Activated CD4-positive, alpha-beta T cell treated with anti-CD3 and anti-CD28 coated beads for 36 hours (primary cell): ENCODE measurements around the gene AMBRA1. TPM values are rescaled to one million over a fixed set of nuclear protein-coding genes. Genes with fewer than 3 reads are reported as not detected.
"Not testable (repeated sequence)": the region's sequence is repeated elsewhere in the genome, so short reads cannot be mapped to it uniquely, and the experiment has no call there.

ENCODE experiments used
- ATAC-seq: fragments of 200-7000 bp; cut with Tn5 transposase; one replicate; pipeline ENCODE4 v1.10.0; 2021; ENCODE audit warnings: mild to moderate bottlenecking, moderate library complexity
- CTCF ChIA-PET: fragments of 350-600 bp; sonication (Branson Sonifier 250); formaldehyde crosslinking; loops from one replicate; lab custom pipeline; 2021; ENCODE audit warnings: antibody characterized with exemption; lab: Charles Lee
- POLR2A ChIA-PET: fragments of 350-600 bp; sonication (Branson Sonifier 250); formaldehyde crosslinking; loops from one replicate; lab custom pipeline; 2021; ENCODE audit warnings: antibody characterized with exemption, inconsistent platforms; lab: Charles Lee
- DNase-seq: peaks from one replicate; pipeline ENCODE4 v3.0.0-alpha.2; 2020
- H3K27ac Mint-ChIP-seq: one replicate; pipeline ENCODE4 v1.8.0; 2021; ENCODE audit warnings: mixed read lengths
- H3K27me3 Mint-ChIP-seq: one replicate; pipeline ENCODE4 v1.8.0; 2021; ENCODE audit warnings: mixed read lengths
- H3K36me3 Mint-ChIP-seq: one replicate; pipeline ENCODE4 v1.8.0; 2021; ENCODE audit warnings: low read depth, mixed read lengths
- H3K4me1 Mint-ChIP-seq: one replicate; pipeline ENCODE4 v1.8.0; 2021; ENCODE audit warnings: mixed read lengths
- H3K4me3 Mint-ChIP-seq: one replicate; pipeline ENCODE4 v1.8.0; 2021; ENCODE audit warnings: mild to moderate bottlenecking, moderate library complexity, mixed read lengths
- H3K9me3 Mint-ChIP-seq: one replicate; pipeline ENCODE4 v1.8.0; 2021; ENCODE audit warnings: low read depth, mixed read lengths
- intact Hi-C, 2 experiments: fragments of 100-400 bp; cut with DNase I in 1 of 2; cut with micrococcal nuclease in 1 of 2; formaldehyde crosslinking; loops; one replicate each; pipeline versions ENCODE4 v1.14.2 to v1.15.1; 2022 to 2024; cut with DNase I, micrococcal nuclease
- total RNA-seq, 2 experiments: library from RNA; stranded (reverse); gene quantifications; one replicate each; pipeline ENCODE4 v1.2.3, GENCODE V29; 2021

AMBRA1 gene
- total RNA-seq, 2 experiments from 2014 or later = 24.8 to 26.4 TPM

- peaks cover 4% of the 10 kb centered on the region for H3K4me1 Mint-ChIP-seq
- POLR2A ChIA-PET = no interaction called here
- H3K4me3 Mint-ChIP-seq = no peak overlapping the region
- H3K36me3 Mint-ChIP-seq = no peaks in the 10 kb centered on the region
- ATAC-seq (no peak), DNase-seq (no peak)
- intact Hi-C loops = no loop called here
- H3K27me3 Mint-ChIP-seq = no peaks in the 10 kb centered on the region
- CTCF ChIA-PET = interaction anchor here (0.6 to 1.2 kb wide), 5 partner anchors 20 to 773 kb away, joined by 3 read pairs; no protein-coding TSS in a partner anchor
- no peak overlapping the region for H3K27ac Mint-ChIP-seq
- H3K9me3 Mint-ChIP-seq = no peaks in the 10 kb centered on the region
These were observed 5.7 kb upstream of the AMBRA1 start for GRCh38 chr11:46599340-46600193.

- ChIA-PET CTCF (no interaction called here), POLR2A (no interaction called here)
- Mint-ChIP-seq H3K27ac (peak overlapping the region; percentile 16), H3K36me3 (no peaks in the 10 kb centered on the region), H3K4me3 (no peak overlapping the region), H3K9me3 (no peaks in the 10 kb centered on the region), H3K27me3 (no peaks in the 10 kb centered on the region), H3K4me1 (peaks cover 11% of the 10 kb centered on the region)
- no peak for ATAC-seq
- DNase-seq = no peak
- intact Hi-C loops = no loop called here
These were observed 3.9 kb upstream of the AMBRA1 start for GRCh38 chr11:46597609-46598219.

GRCh38 chr11:46597155-46597554 lies 3.3 kb upstream of the AMBRA1 start:
- Mint-ChIP-seq H3K27ac (no peak overlapping the region), H3K9me3 (no peaks in the 10 kb centered on the region), H3K27me3 (no peaks in the 10 kb centered on the region), H3K36me3 (no peaks in the 10 kb centered on the region), H3K4me3 (no peak overlapping the region), H3K4me1 (peaks cover 17% of the 10 kb centered on the region)
- CTCF ChIA-PET = no interaction called here
- POLR2A ChIA-PET = no interaction called here
- ATAC-seq (no peak), DNase-seq (no peak)
- intact Hi-C loops = no loop called here

- no peaks in the 10 kb centered on the region for H3K36me3 Mint-ChIP-seq
- CTCF ChIA-PET = interaction anchor here (0.7 to 1.5 kb wide), 3 partner anchors 17 to 1276 kb away, joined by 4 to 7 read pairs (median 7); no protein-coding TSS in a partner anchor
- no peak overlapping the region for H3K4me3 Mint-ChIP-seq
- intact Hi-C loops = loop anchor here (1.0 to 5.0 kb wide), 6 partner anchors 23 to 252 kb away; partner anchors contain the start of genes ATG13 (in 2 of the 2), HARBI1 (in 2 of the 2), ARHGAP1 (in 1 of the 2) and CKAP5 (in 1 of the 2)
- no peaks in the 10 kb centered on the region for H3K27me3 Mint-ChIP-seq
- H3K9me3 Mint-ChIP-seq = no peaks in the 10 kb centered on the region
- DNase-seq = no peak
- POLR2A ChIA-PET = interaction anchor here (1.0 kb wide), 1 partner anchor 17 kb away, joined by 5 read pairs; no protein-coding TSS in a partner anchor
- no peak overlapping the region for H3K27ac Mint-ChIP-seq
- H3K4me1 Mint-ChIP-seq = peaks cover 32% of the 10 kb centered on the region
- ATAC-seq = no peak
These were observed 962 bp upstream of the AMBRA1 start for GRCh38 chr11:46594785-46595184.

GRCh38 chr11:46594374-46594700 lies 514 bp upstream of the AMBRA1 start:
- CTCF ChIA-PET = interaction anchor here (0.7 to 1.5 kb wide), 6 partner anchors 18 to 1276 kb away, joined by 3 to 7 read pairs (median 4); no protein-coding TSS in a partner anchor

GRCh38 chr11:46590740-46591605 lies 2.9 kb downstream of the AMBRA1 start:
- intact Hi-C loops = loop anchor here in 1 of 2 experiments (5.0 kb wide), 1 partner anchor 34 kb away; no protein-coding TSS in a partner anchor
- H3K36me3 Mint-ChIP-seq = peaks cover 7% of the 10 kb centered on the region
- H3K27ac Mint-ChIP-seq = peak overlapping the region; percentile 4
- H3K9me3 Mint-ChIP-seq = no peaks in the 10 kb centered on the region
- H3K4me3 Mint-ChIP-seq = peak overlapping the region; percentile 11
- ChIA-PET CTCF (interaction anchor here (0.6 to 0.9 kb wide), 3 partner anchors 16 to 182 kb away, joined by 3 to 6 read pairs (median 4); no protein-coding TSS in a partner anchor), POLR2A (interaction anchor here (0.7 kb wide), 3 partner anchors 10 to 52 kb away, joined by 3 to 6 read pairs (median 5); no protein-coding TSS in a partner anchor)
- DNase-seq (no peak), ATAC-seq (no peak)
- H3K4me1 Mint-ChIP-seq = peaks cover 46% of the 10 kb centered on the region
- no peaks in the 10 kb centered on the region for H3K27me3 Mint-ChIP-seq

More at GRCh38 chr11:46594374-46594700, 514 bp upstream of the AMBRA1 start:
- Mint-ChIP-seq H3K27me3 (no peaks in the 10 kb centered on the region), H3K4me3 (peak overlapping the region; percentile 93), H3K36me3 (no peaks in the 10 kb centered on the region), H3K27ac (peak overlapping the region; percentile 91), H3K4me1 (peaks cover 34% of the 10 kb centered on the region), H3K9me3 (no peaks in the 10 kb centered on the region)
- intact Hi-C loops = loop anchor here (1.0 to 5.0 kb wide), 6 partner anchors 23 to 252 kb away; partner anchors contain the start of genes ATG13 (in 2 of the 2), HARBI1 (in 2 of the 2), ARHGAP1 (in 1 of the 2) and CKAP5 (in 1 of the 2)
- no peak for ATAC-seq
- POLR2A ChIA-PET = interaction anchor here (1.0 to 1.3 kb wide), 4 partner anchors 17 to 106 kb away, joined by 3 to 6 read pairs (median 5); partner anchors contain the start of genes ARHGAP1, ATG13 and HARBI1
- DNase-seq = no peak

- no peak for ATAC-seq
- peaks cover 40% of the 10 kb centered on the region for H3K4me1 Mint-ChIP-seq
- POLR2A ChIA-PET = interaction anchor here (0.7 kb wide), 1 partner anchor 33 kb away, joined by 4 read pairs; no protein-coding TSS in a partner anchor
These were observed 4.9 kb downstream of the AMBRA1 start for GRCh38 chr11:46588915-46589314.

GRCh38 chr11:46588131-46588530 lies 5.7 kb downstream of the AMBRA1 start:
- Mint-ChIP-seq H3K27me3 (no peaks in the 10 kb centered on the region), H3K36me3 (peaks cover 7% of the 10 kb centered on the region), H3K4me1 (peaks cover 40% of the 10 kb centered on the region), H3K27ac (no peak overlapping the region), H3K4me3 (no peak overlapping the region), H3K9me3 (no peaks in the 10 kb centered on the region)
- CTCF ChIA-PET = no interaction called here
- ATAC-seq (no peak), DNase-seq (no peak)
- POLR2A ChIA-PET = no interaction called here
- intact Hi-C loops = no loop called here

More at GRCh38 chr11:46588915-46589314, 4.9 kb downstream of the AMBRA1 start:
- DNase-seq = no peak
- H3K9me3 Mint-ChIP-seq = no peaks in the 10 kb centered on the region
- CTCF ChIA-PET = interaction anchor here (1.1 to 1.7 kb wide), 2 partner anchors 9 to 11 kb away, joined by 3 to 6 read pairs; no protein-coding TSS in a partner anchor
- H3K4me3 Mint-ChIP-seq = no peak overlapping the region
- no peak overlapping the region for H3K27ac Mint-ChIP-seq
- no peaks in the 10 kb centered on the region for H3K27me3 Mint-ChIP-seq
- intact Hi-C loops = no loop called here
- H3K36me3 Mint-ChIP-seq = peaks cover 7% of the 10 kb centered on the region

- intact Hi-C loops, H3K27me3 Mint-ChIP-seq, ATAC-seq, H3K4me3 Mint-ChIP-seq, DNase-seq, CTCF ChIA-PET, H3K27ac Mint-ChIP-seq, H3K9me3 Mint-ChIP-seq: not testable (repeated sequence)
- Mint-ChIP-seq H3K4me1 (peaks cover 30% of the 10 kb centered on the region), H3K36me3 (peaks cover 16% of the 10 kb centered on the region)
- POLR2A ChIA-PET = interaction anchor here (0.6 kb wide), 1 partner anchor 13 kb away, joined by 3 read pairs; no protein-coding TSS in a partner anchor
These were observed 10.3 kb downstream of the AMBRA1 start for GRCh38 chr11:46583513-46583912.

GRCh38 chr11:46582588-46582987 lies 11.2 kb downstream of the AMBRA1 start:
- POLR2A ChIA-PET = no interaction called here

More at GRCh38 chr11:46582588-46582987, 11.2 kb downstream of the AMBRA1 start:
- Mint-ChIP-seq H3K36me3 (peaks cover 16% of the 10 kb centered on the region), H3K9me3 (peaks cover 2% of the 10 kb centered on the region), H3K4me3 (no peak overlapping the region), H3K27ac (no peak overlapping the region), H3K4me1 (peaks cover 25% of the 10 kb centered on the region), H3K27me3 (no peaks in the 10 kb centered on the region)
- CTCF ChIA-PET = no interaction called here
- intact Hi-C loops = no loop called here
- DNase-seq (no peak), ATAC-seq (no peak)
